Activated CD4-positive, CD25-positive, alpha-beta regulatory T cell treated with anti-CD3 and anti-CD28 coated beads, Interleukin-2, amount 50 U/mL, for 72 hours (primary cell): ENCODE results near the gene LAPTM5.
"Not testable (repeated sequence)": the region's sequence is repeated elsewhere in the genome, so short reads cannot be mapped to it uniquely, and the experiment has no call there.

Source experiments
- DNase-seq: peaks from one replicate; pipeline ENCODE4 v3.0.0; 2021

Gene LAPTM5

DNA sequence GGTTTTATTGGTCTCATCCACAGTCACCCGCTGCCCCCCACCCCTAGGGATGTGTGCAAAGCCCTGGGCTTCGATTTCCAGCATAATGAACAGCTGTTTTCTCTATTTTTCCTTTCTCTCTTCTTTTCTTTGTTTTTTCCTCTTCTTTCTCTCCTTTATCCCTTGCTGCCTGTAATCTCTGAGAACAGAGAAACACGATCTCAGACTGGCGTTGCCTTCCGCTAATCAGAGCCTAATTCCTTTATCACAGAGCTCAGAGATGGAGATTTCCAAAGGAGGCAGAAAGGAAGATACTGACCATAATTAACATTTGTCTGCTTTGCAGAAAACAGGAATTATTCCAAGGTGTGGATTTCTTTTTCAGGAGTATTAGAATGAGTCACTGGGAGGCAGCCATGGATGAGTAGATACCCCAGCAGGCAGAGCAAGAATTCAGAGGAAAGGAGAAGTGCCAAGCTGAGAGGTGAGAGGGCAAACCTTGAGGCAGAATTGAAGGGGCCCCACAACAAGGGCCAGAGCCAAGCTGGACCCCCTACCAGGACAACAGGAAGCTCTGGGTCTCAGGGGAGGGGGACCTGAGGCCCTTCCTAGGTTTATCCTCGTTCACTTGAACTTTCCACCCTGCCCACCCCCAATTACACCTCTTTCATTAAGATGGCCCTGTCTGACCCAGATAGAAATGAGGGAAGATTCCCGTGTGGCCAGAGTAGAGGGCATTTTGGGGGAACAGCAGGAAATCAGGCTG, 67.5 kb downstream of the LAPTM5 start:
- DNase-seq: no peak

DNA sequence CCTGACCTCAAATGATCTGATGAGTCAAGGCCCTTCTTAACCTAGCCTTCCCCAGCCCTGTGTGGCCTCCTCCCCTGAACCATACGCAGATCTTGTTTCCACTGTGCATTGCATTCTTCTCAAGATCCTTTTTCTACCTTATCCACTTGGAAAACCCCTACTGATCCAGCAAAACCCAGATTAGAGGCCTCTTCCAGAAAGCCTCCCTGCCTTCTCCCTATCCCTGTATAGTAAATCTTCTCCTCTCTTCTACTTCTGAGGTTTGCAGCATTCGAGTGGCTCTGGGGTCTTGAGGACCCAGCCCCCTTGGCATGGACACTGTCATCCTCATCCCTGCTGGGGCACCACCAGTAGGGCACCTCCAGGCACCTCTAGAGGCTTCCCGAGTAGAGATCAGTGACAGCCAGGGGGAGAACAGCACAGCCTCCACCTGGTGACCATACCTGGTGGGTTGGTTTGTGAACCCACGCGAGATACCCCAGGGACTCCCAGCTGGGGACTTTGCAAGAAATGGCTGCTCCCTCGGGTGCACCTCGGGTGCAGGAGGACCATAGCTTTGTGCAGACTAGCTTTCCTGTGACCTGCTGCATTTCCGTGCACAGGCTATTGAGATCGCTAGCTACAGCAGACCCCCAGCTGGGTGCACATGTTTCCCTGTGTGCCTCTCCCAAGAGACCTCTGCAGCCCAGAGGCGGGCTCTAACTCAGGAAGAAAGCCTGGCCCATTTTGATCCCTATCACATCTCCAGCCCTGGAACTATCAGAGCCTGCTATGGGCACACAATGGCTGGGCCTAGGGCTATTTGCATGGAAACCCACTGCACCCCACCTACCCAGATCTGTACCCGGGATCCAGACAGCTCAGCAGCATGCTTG, 68.4 kb downstream of the LAPTM5 start:
- no peak for DNase-seq

DNA sequence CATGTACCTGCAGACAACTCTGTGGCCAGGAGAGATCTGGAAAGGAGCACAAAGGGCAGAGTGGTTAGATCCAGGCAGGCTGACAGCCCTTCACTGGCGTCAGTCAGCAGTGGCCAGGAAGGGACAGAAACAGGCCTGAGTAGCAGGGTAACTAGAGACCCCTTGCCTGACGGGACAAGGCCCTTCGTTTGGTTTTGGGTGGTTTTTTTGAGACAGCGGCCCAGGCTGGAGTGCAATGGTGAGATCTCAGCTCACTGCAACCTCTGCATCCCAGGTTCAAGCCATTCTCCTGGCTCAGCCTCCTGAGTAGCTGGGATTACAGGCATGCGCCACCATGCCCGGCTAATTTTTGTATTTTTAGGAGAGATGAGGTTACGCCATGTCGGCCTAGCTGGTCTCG, 69.1 kb downstream of the LAPTM5 start:
- not testable (repeated sequence) for DNase-seq

DNA sequence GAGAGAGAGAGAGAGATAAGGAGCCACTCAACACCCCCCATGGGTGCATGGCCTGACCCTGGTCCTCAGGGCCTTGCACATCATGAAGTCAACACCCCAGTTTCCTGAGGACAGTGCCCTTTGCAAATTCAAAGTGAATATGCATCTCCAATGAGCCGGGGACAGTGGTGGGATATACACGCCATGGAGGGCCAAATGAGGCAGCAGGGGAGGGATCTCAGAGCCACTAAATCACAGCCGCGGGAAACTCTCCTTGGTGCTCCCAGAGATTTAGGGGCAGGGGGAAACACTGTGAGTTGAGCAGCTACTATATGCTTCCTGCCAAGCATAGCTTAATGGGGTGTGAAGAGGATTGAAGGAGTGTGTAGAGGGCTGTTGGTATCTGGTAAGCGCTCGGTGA, 69.7 kb downstream of the LAPTM5 start:
- DNase-seq: no peak

GRCh38 chr1:30686236-30686935, 71.2 kb downstream of the LAPTM5 start:
- no peak for DNase-seq

DNA sequence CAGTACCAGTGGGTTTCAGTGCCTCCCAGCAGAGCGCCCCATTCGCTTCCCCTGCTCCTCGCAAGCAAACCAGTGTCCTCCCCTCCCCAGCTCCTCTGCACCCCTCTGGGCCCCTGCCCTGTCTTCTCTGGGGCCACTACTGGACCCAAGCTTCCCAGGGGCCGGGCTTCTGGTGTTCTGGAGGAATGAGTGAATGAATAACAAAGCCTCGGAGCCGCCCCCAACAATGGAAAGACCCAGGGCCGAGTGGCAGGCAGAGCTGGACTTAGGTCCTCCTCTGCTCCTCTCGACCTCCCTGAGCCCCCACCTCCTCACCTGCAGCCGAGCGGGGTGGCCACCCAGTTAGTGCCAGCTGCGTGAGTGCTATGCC, 71.8 kb downstream of the LAPTM5 start:
- DNase-seq: peak; percentile 16

GRCh38 chr1:30684881-30685795, 72.4 kb downstream of the LAPTM5 start:
- peak; percentile 45 for DNase-seq

DNA sequence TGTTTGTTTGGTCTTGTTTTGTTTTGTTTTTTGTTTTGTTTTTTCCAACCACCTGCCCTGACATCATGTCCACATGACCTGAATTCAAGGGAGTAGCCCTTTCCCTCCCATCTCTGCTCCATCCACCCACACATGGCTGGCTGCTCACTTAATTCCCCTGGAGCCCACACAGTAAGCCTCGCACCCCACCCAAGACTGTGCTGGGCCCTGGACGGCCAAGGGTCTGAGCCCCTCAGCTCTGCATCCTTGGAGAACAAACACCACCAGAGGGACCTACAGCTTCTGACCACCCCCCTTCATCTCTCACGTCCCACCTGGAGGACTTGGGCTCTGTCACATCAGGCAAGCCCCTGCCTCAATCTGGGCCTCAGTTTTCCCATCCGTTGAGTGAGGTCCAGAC, 73.3 kb downstream of the LAPTM5 start:
- no peak for DNase-seq

- DNase-seq: no peak
Observed at GRCh38 chr1:30683699-30684098, 73.9 kb downstream of the LAPTM5 start.
